GM21619 (cell line): Measurements from ENCODE around the gene ABR.

Source experiments
- ATAC-seq: cut with Tn5 transposase; IDR thresholded peaks from one replicate; pipeline ENCODE4 v1.9.1; 2021; ENCODE audit not compliant: unreplicated experiment

The ABR gene

GRCh38 chr17:1179818-1180742 is at the start of gene ABR:
Gene ABR (minus strand): TSS chr17:1179981. CDS start chr17:1179727, 254 bp downstream.
- ATAC-seq, result no peak

GRCh38 chr17:1229349-1229899 is 49.6 kb upstream of the ABR start:
- no peak for ATAC-seq

GRCh38 chr17:1228781-1229348 is 49.1 kb upstream of the ABR start:
- peak; percentile 14 for ATAC-seq

GRCh38 chr17:1227917-1228780 is 48.4 kb upstream of the ABR start:
- peak; percentile 38 for ATAC-seq

GRCh38 chr17:1227365-1227764 is 47.6 kb upstream of the ABR start:
- no peak for ATAC-seq

GRCh38 chr17:1226308-1226707 is 46.5 kb upstream of the ABR start:
- ATAC-seq, result no peak

- ATAC-seq, result no peak
These were observed 44.5 kb upstream of the ABR start for GRCh38 chr17:1224330-1224729.

GRCh38 chr17:1223662-1224061 is 43.9 kb upstream of the ABR start:
- ATAC-seq, result no peak

- no peak for ATAC-seq
These were observed 42.5 kb upstream of the ABR start for GRCh38 chr17:1222321-1222720.

GRCh38 chr17:1221209-1221608 is 41.4 kb upstream of the ABR start:
- ATAC-seq, result no peak

- no peak for ATAC-seq
These were observed 40.6 kb upstream of the ABR start for GRCh38 chr17:1220346-1220745.

- ATAC-seq, result no peak
These were observed 37.3 kb upstream of the ABR start for GRCh38 chr17:1217089-1217385.

GRCh38 chr17:1216217-1217088 is 36.7 kb upstream of the ABR start:
- ATAC-seq, result peak; percentile 55

GRCh38 chr17:1212946-1213345 is 33.2 kb upstream of the ABR start:
- no peak for ATAC-seq

GRCh38 chr17:1211287-1211686 is 31.5 kb upstream of the ABR start:
- no peak for ATAC-seq

- no peak for ATAC-seq
These were observed 29.2 kb upstream of the ABR start for GRCh38 chr17:1208966-1209365.

GRCh38 chr17:1206026-1206777 is 26.4 kb upstream of the ABR start:
- ATAC-seq, result no peak

GRCh38 chr17:1203967-1204291 is 24.1 kb upstream of the ABR start:
- no peak for ATAC-seq

- ATAC-seq, result no peak
These were observed 23.6 kb upstream of the ABR start for GRCh38 chr17:1203111-1203966.
